A549 (cell line): ENCODE results near the gene CDCP1.

Experiments
- EP300 ChIP-seq, 2 experiments: fragments of >200 bp; sonication (Bioruptor Twin); formaldehyde crosslinking; IDR thresholded peaks; 2 replicates in 1 of 2; 3 replicates in 1 of 2; pipeline ENCODE4 v1.6.1; 2016 to 2017
- MAFK ChIP-seq: fragments of 450-650 bp; IDR thresholded peaks from 2 replicates; pipeline ENCODE4 v1.6.1; 2014; ENCODE audit not compliant: partially characterized antibody
- RAD21 ChIP-seq, 2 experiments: fragments of >200 bp in 1 of 2; sonication (Bioruptor Twin) in 1 of 2; formaldehyde crosslinking in 1 of 2; IDR thresholded peaks in 1 of 2; conservative IDR thresholded peaks in 1 of 2; 2 replicates in 1 of 2; 3 replicates in 1 of 2; pipeline ENCODE4 v1.6.1; 2012 to 2018; ENCODE audit warnings: inconsistent platforms in 1 of 2
- TF ChIP-seq, protein P1 (sequence below): fragments of >200 bp; sonication (Bioruptor Twin); formaldehyde crosslinking; IDR thresholded peaks from 3 replicates; pipeline ENCODE4 v1.5.1; 2016
- TF ChIP-seq, protein P2 (sequence below): fragments of 150-350 bp; IDR thresholded peaks from 2 replicates; pipeline ENCODE4 v1.6.1; 2014; ENCODE audit warnings: low read depth, mild to moderate bottlenecking, low read length

DNA sequence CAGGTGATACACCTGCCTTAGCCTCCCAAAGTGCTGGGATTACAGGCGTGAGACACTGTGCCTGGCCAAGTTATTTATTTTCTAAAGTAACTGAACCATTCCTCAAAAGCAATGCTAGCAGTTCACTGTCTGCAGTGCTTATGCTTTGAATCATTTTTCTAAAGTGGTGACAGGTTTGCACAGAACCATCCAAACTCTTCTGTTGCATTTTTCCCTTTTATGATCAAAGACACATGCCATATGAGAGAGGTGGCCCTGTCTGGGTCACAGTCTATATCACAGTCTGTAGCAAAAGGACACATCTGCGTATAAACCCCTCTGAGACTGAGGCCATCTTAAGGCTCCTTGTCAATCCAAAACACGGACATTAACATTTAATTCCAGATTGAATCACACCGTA is 17.2 kb downstream of the CDCP1 start:
- TF ChIP-seq, protein P1, sequence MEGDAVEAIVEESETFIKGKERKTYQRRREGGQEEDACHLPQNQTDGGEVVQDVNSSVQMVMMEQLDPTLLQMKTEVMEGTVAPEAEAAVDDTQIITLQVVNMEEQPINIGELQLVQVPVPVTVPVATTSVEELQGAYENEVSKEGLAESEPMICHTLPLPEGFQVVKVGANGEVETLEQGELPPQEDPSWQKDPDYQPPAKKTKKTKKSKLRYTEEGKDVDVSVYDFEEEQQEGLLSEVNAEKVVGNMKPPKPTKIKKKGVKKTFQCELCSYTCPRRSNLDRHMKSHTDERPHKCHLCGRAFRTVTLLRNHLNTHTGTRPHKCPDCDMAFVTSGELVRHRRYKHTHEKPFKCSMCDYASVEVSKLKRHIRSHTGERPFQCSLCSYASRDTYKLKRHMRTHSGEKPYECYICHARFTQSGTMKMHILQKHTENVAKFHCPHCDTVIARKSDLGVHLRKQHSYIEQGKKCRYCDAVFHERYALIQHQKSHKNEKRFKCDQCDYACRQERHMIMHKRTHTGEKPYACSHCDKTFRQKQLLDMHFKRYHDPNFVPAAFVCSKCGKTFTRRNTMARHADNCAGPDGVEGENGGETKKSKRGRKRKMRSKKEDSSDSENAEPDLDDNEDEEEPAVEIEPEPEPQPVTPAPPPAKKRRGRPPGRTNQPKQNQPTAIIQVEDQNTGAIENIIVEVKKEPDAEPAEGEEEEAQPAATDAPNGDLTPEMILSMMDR: no peak
- TF ChIP-seq RAD21 (conservative IDR thresholded peaks at IDR 0.05 in 1 of 2, IDR thresholded peaks at IDR 0.05 in 1 of 2) (no peak), EP300 (IDR thresholded peaks at IDR 0.05) (no peak), MAFK (no peak)
- TF ChIP-seq, protein P2, sequence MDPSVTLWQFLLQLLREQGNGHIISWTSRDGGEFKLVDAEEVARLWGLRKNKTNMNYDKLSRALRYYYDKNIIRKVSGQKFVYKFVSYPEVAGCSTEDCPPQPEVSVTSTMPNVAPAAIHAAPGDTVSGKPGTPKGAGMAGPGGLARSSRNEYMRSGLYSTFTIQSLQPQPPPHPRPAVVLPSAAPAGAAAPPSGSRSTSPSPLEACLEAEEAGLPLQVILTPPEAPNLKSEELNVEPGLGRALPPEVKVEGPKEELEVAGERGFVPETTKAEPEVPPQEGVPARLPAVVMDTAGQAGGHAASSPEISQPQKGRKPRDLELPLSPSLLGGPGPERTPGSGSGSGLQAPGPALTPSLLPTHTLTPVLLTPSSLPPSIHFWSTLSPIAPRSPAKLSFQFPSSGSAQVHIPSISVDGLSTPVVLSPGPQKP: no peak
